ENCODE data around the gene CCDC17. TPM values are rescaled to one million over a fixed set of nuclear protein-coding genes. Genes with fewer than 3 reads are reported as not detected.
A peak's percentile ranks its signal among the peaks of the same experiment; 100 is the strongest.
"Not testable (repeated sequence)": the region's sequence is repeated elsewhere in the genome, so short reads cannot be mapped to it uniquely, and the experiment has no call there.

Gene CCDC17
- total and polyA plus RNA-seq, 3 experiments from 2014 or later, result 0.13 to 1.4 (median 1.4) TPM

GRCh38 chr1:45607404-45608074, 16.3 kb downstream of the CCDC17 start:
- Mint-ChIP-seq H3K36me3 (peaks cover 0 to 83% (median 22%) of the 10 kb centered on the region in 3 donors), H3K4me3 (no peak overlapping the region), H3K4me1 (peaks cover 16 to 30% (median 22%) of the 10 kb centered on the region in 3 donors), H3K9me3 (no peaks in the 10 kb centered on the region), H3K27me3 (no peaks in the 10 kb centered on the region), H3K27ac (peak overlapping the region; percentile 3 to 82 (median 59))
- CTCF ChIA-PET, result no interaction called here
- H3K9me3 ChIP-seq (ENCODE audit: low read length), result no peaks in the 10 kb centered on the region
- H3K4me3 ChIP-seq (ENCODE audit: low read length), result no peak overlapping the region
- H3K36me3 ChIP-seq (ENCODE audit: insufficient read depth, low read length), result peaks cover 18% of the 10 kb centered on the region
- H3K27ac ChIP-seq (ENCODE audit: low read depth, low read length), result no peak overlapping the region
- no peaks in the 10 kb centered on the region for H3K27me3 ChIP-seq (ENCODE audit: insufficient read depth, low read length, poor library complexity, severe bottlenecking)
- DNase-seq, result no peak
- no peaks in the 10 kb centered on the region for H3K4me1 ChIP-seq (ENCODE audit: insufficient read depth, low read length)
- POLR2A ChIA-PET, result no interaction called here

- Mint-ChIP-seq H3K36me3 (peaks cover 0 to 84% (median 15%) of the 10 kb centered on the region in 3 donors), H3K4me3 (no peak overlapping the region), H3K27me3 (no peaks in the 10 kb centered on the region), H3K9me3 (no peaks in the 10 kb centered on the region), H3K4me1 (peaks cover 38 to 58% (median 48%) of the 10 kb centered on the region in 3 donors), H3K27ac (peak overlapping the region in 1 of 8 donors; percentile 32)
- Histone ChIP-seq H3K27ac (ENCODE audit: low read depth, low read length) (no peak overlapping the region), H3K27me3 (ENCODE audit: insufficient read depth, low read length, poor library complexity, severe bottlenecking) (no peaks in the 10 kb centered on the region), H3K36me3 (ENCODE audit: insufficient read depth, low read length) (peaks cover 14% of the 10 kb centered on the region), H3K9me3 (ENCODE audit: low read length) (no peaks in the 10 kb centered on the region), H3K4me1 (ENCODE audit: insufficient read depth, low read length) (no peaks in the 10 kb centered on the region), H3K4me3 (ENCODE audit: low read length) (no peak overlapping the region)
- ChIA-PET CTCF (no interaction called here), POLR2A (no interaction called here)
- no peak for DNase-seq
These were observed 19.6 kb downstream of the CCDC17 start for GRCh38 chr1:45604239-45604638.

GRCh38 chr1:45596765-45597164, 27.1 kb downstream of the CCDC17 start:
- H3K27ac Mint-ChIP-seq, result peak overlapping the region in 1 of 8 donors; percentile 54
- H3K27me3 ChIP-seq (ENCODE audit: insufficient read depth, low read length, poor library complexity, severe bottlenecking); DNase-seq; H3K27ac ChIP-seq (ENCODE audit: low read depth, low read length); H3K4me1 ChIP-seq (ENCODE audit: insufficient read depth, low read length); H3K9me3 ChIP-seq (ENCODE audit: low read length); CTCF ChIA-PET; H3K27me3 Mint-ChIP-seq; H3K4me3 Mint-ChIP-seq; POLR2A ChIA-PET; H3K4me3 ChIP-seq (ENCODE audit: low read length); H3K9me3 Mint-ChIP-seq: not testable (repeated sequence)
- H3K36me3 Mint-ChIP-seq, result peaks cover 4 to 68% (median 7%) of the 10 kb centered on the region in 3 donors
- H3K4me1 Mint-ChIP-seq, result peaks cover 28 to 61% (median 47%) of the 10 kb centered on the region in 3 donors
- H3K36me3 ChIP-seq (ENCODE audit: insufficient read depth, low read length), result peaks cover 16% of the 10 kb centered on the region

GRCh38 chr1:45594412-45594811, 29.4 kb downstream of the CCDC17 start:
- CTCF ChIA-PET, result no interaction called here
- Mint-ChIP-seq H3K4me3 (peak overlapping the region in 1 of 7 donors; percentile 27), H3K4me1 (peaks cover 17 to 56% (median 37%) of the 10 kb centered on the region in 3 donors), H3K9me3 (no peaks in the 10 kb centered on the region), H3K27ac (peak overlapping the region in 2 of 8 donors; percentile 17 to 47), H3K36me3 (peaks cover 4 to 59% (median 9%) of the 10 kb centered on the region in 3 donors), H3K27me3 (no peaks in the 10 kb centered on the region)
- H3K4me1 ChIP-seq (ENCODE audit: insufficient read depth, low read length), result peaks cover 9% of the 10 kb centered on the region
- no peak overlapping the region for H3K27ac ChIP-seq (ENCODE audit: low read depth, low read length)
- no peaks in the 10 kb centered on the region for H3K9me3 ChIP-seq (ENCODE audit: low read length)
- POLR2A ChIA-PET, result no interaction called here
- no peak overlapping the region for H3K4me3 ChIP-seq (ENCODE audit: low read length)
- H3K36me3 ChIP-seq (ENCODE audit: insufficient read depth, low read length), result peaks cover 20% of the 10 kb centered on the region
- no peaks in the 10 kb centered on the region for H3K27me3 ChIP-seq (ENCODE audit: insufficient read depth, low read length, poor library complexity, severe bottlenecking)
- no peak for DNase-seq

- Mint-ChIP-seq H3K27ac (peak overlapping the region in 1 of 8 donors; percentile 33), H3K4me1 (peaks cover 36 to 64% (median 44%) of the 10 kb centered on the region in 3 donors), H3K9me3 (no peaks in the 10 kb centered on the region), H3K4me3 (no peak overlapping the region), H3K27me3 (no peaks in the 10 kb centered on the region), H3K36me3 (peaks cover 0 to 35% (median 2%) of the 10 kb centered on the region in 3 donors)
- H3K27ac ChIP-seq (ENCODE audit: low read depth, low read length), result no peak overlapping the region
- peaks cover 17% of the 10 kb centered on the region for H3K4me1 ChIP-seq (ENCODE audit: insufficient read depth, low read length)
- H3K36me3 ChIP-seq (ENCODE audit: insufficient read depth, low read length), result peaks cover 11% of the 10 kb centered on the region
- no peaks in the 10 kb centered on the region for H3K27me3 ChIP-seq (ENCODE audit: insufficient read depth, low read length, poor library complexity, severe bottlenecking)
- H3K4me3 ChIP-seq (ENCODE audit: low read length), result no peak overlapping the region
- DNase-seq, result no peak
- POLR2A ChIA-PET, result no interaction called here
- H3K9me3 ChIP-seq (ENCODE audit: low read length), result no peaks in the 10 kb centered on the region
- CTCF ChIA-PET, result interaction anchor here (1.2 kb wide), 1 partner anchor 19 kb away, joined by 3 read pairs; no protein-coding TSS in a partner anchor
These were observed 34.0 kb downstream of the CCDC17 start for GRCh38 chr1:45589861-45590260.

- peaks cover 0 to 2% of the 10 kb centered on the region in 2 donors for H3K27me3 Mint-ChIP-seq
- peak overlapping the region; percentile 93 to 100 (median 97) for H3K4me3 Mint-ChIP-seq
- Histone ChIP-seq H3K27ac (ENCODE audit: low read depth, low read length) (peak overlapping the region; percentile 34), H3K4me1 (ENCODE audit: insufficient read depth, low read length) (peaks cover 21% of the 10 kb centered on the region), H3K9me3 (ENCODE audit: low read length) (no peaks in the 10 kb centered on the region), H3K4me3 (ENCODE audit: low read length) (peak overlapping the region; percentile 33), H3K36me3 (ENCODE audit: insufficient read depth, low read length) (peaks cover 4% of the 10 kb centered on the region), H3K27me3 (ENCODE audit: insufficient read depth, low read length, poor library complexity, severe bottlenecking) (no peaks in the 10 kb centered on the region)
- no peak for DNase-seq
- H3K9me3 Mint-ChIP-seq, result no peaks in the 10 kb centered on the region
- CTCF ChIA-PET, result interaction anchor here (3.0 kb wide), 1 partner anchor 66 kb away, joined by 8 read pairs; the partner anchor contains the start of gene PRDX1
- peaks cover 0 to 23% (median 2%) of the 10 kb centered on the region in 3 donors for H3K36me3 Mint-ChIP-seq
- POLR2A ChIA-PET, result interaction anchor here (0.7 kb wide), 2 partner anchors 22 to 101 kb away, joined by 3 to 4 read pairs; no protein-coding TSS in a partner anchor
- peaks cover 41 to 61% (median 51%) of the 10 kb centered on the region in 3 donors for H3K4me1 Mint-ChIP-seq
- peak overlapping the region; percentile 89 to 98 (median 96) for H3K27ac Mint-ChIP-seq
These were observed 37.1 kb downstream of the CCDC17 start for GRCh38 chr1:45586769-45587168.

- H3K27me3 Mint-ChIP-seq, result peaks cover 0 to 2% of the 10 kb centered on the region in 2 donors
- Histone ChIP-seq H3K4me3 (ENCODE audit: low read length) (peak overlapping the region; percentile 95), H3K27ac (ENCODE audit: low read depth, low read length) (peak overlapping the region; percentile 60), H3K4me1 (ENCODE audit: insufficient read depth, low read length) (peaks cover 21% of the 10 kb centered on the region), H3K36me3 (ENCODE audit: insufficient read depth, low read length) (no peaks in the 10 kb centered on the region), H3K9me3 (ENCODE audit: low read length) (no peaks in the 10 kb centered on the region), H3K27me3 (ENCODE audit: insufficient read depth, low read length, poor library complexity, severe bottlenecking) (no peaks in the 10 kb centered on the region)
- H3K36me3 Mint-ChIP-seq, result peaks cover 0 to 15% (median 0%) of the 10 kb centered on the region in 3 donors
- H3K4me1 Mint-ChIP-seq, result peaks cover 35 to 54% (median 40%) of the 10 kb centered on the region in 3 donors
- H3K9me3 Mint-ChIP-seq, result no peaks in the 10 kb centered on the region
- peak overlapping the region; percentile 93 to 100 (median 99) for H3K4me3 Mint-ChIP-seq
- no peak for DNase-seq
- ChIA-PET CTCF (interaction anchor here (0.8 to 3.0 kb wide), 2 partner anchors 64 to 93 kb away, joined by 3 to 8 read pairs; partner anchors contain the start of gene PRDX1), POLR2A (interaction anchor here (0.8 to 2.1 kb wide), 7 partner anchors 64 to 282 kb away, joined by 3 to 11 read pairs (median 8); partner anchors contain the start of genes CCDC163, GPBP1L1, MMACHC and MUTYH)
- peak overlapping the region; percentile 94 to 98 (median 96) for H3K27ac Mint-ChIP-seq
These were observed 38.3 kb downstream of the CCDC17 start for GRCh38 chr1:45585496-45586075.

GRCh38 chr1:45585110-45585426, 38.8 kb downstream of the CCDC17 start:
- Histone ChIP-seq H3K36me3 (ENCODE audit: insufficient read depth, low read length) (no peaks in the 10 kb centered on the region), H3K9me3 (ENCODE audit: low read length) (no peaks in the 10 kb centered on the region), H3K27me3 (ENCODE audit: insufficient read depth, low read length, poor library complexity, severe bottlenecking) (no peaks in the 10 kb centered on the region), H3K4me3 (ENCODE audit: low read length) (peak overlapping the region; percentile 95), H3K27ac (ENCODE audit: low read depth, low read length) (peak overlapping the region; percentile 60), H3K4me1 (ENCODE audit: insufficient read depth, low read length) (peaks cover 21% of the 10 kb centered on the region)
- H3K27ac Mint-ChIP-seq, result peak overlapping the region; percentile 94 to 98 (median 96)
- H3K4me1 Mint-ChIP-seq, result peaks cover 33 to 52% (median 40%) of the 10 kb centered on the region in 3 donors
- ChIA-PET POLR2A (interaction anchor here (0.8 to 2.1 kb wide), 9 partner anchors 63 to 282 kb away, joined by 3 to 11 read pairs (median 5); partner anchors contain the start of genes CCDC163, GPBP1L1, MMACHC and MUTYH), CTCF (interaction anchor here (0.8 to 3.0 kb wide), 2 partner anchors 64 to 92 kb away, joined by 3 to 8 read pairs; partner anchors contain the start of gene PRDX1)
- peak overlapping the region; percentile 93 to 100 (median 99) for H3K4me3 Mint-ChIP-seq
- DNase-seq, result no peak
- H3K27me3 Mint-ChIP-seq, result peaks cover 0 to 2% of the 10 kb centered on the region in 2 donors
- peaks cover 0 to 14% (median 0%) of the 10 kb centered on the region in 3 donors for H3K36me3 Mint-ChIP-seq
- no peaks in the 10 kb centered on the region for H3K9me3 Mint-ChIP-seq
